ENCODE results near the gene CD52.
"Not testable (repeated sequence)": the region's sequence is repeated elsewhere in the genome, so short reads cannot be mapped to it uniquely, and the experiment has no call there.

The CD52 gene

DNA sequence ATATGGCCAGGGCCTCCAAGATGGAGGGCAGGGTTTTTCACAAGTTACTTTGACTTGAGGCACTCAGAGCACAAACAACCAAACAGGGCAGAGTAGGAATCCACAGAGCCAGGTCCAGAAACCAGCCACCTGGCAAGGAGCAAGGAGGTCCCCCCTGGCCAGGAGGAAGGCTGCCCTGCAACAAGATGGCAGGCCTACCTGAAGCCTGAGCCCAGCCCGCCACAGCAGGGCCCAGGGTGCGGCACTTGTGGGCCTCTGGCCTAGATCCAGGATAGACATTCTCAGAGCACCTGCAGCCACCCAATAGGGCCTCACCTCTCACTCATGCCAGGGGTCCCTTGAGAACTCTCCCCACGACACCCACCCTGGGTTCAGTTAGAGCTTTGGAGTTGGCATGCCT, 26.3 kb upstream of the CD52 start:
- CTCF ChIA-PET = interaction anchor here (10.2 kb wide), 1 partner anchor 27 kb away, joined by 203 read pairs; the partner anchor contains the start of gene CD52

DNA sequence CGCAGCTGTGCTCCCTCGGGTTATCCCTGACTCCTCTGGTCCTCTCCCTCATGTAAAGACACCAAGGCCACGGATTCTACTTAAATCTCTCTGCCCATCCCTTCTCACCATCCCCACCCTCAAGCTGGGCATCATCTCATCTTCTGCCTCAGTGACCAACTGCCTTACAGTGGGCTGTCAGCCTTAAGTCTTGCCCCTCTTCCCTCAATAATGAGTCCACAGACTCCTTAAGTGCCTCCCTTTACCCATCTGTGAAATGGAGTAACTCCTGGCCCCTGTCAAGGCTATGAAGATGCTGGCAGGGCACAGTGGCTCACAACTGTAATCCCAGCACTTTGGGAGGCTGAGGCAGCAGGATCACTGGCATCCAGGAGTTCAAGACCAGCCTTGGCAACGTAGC, 25.8 kb upstream of the CD52 start:
- no peak for TF ChIP-seq ZBTB26 (tag by site-specific recombination; optimal IDR thresholded peaks at IDR 0.05)
- no peak for TF ChIP-seq ZNF350 (tag by site-specific recombination; IDR thresholded peaks at IDR 0.05)
- no peak for TF ChIP-seq OVOL3 (tag by site-specific recombination; IDR thresholded peaks at IDR 0.05)
- POLR2A ChIA-PET = no interaction called here
- H3K4me1 ChIP-seq (ENCODE audit: control insufficient read depth, insufficient read depth, low read length) = no peaks in the 10 kb centered on the region
- no peak overlapping the region for H3K4me3 ChIP-seq (ENCODE audit: low read depth, low read length)
- no peak overlapping the region for H3K27ac ChIP-seq (ENCODE audit: extremely low read depth, low read depth, low read length)
- no peaks in the 10 kb centered on the region for H3K9me3 ChIP-seq (ENCODE audit: control insufficient read depth, insufficient read depth, low read depth, low read length)
- CTCF ChIA-PET = interaction anchor here (10.2 kb wide), 1 partner anchor 26 kb away, joined by 203 read pairs; the partner anchor contains the start of gene CD52
- peaks cover 0 to 23% of the 10 kb centered on the region in 2 experiments; a peak in 1 of 3 replicates for H3K36me3 ChIP-seq (ENCODE audit: control insufficient read depth in 2 of 2, insufficient read depth in 1 of 2, low read length in 2 of 2)

More for the DNA sequence above, 26.3 kb upstream of the CD52 start:
- Histone ChIP-seq H3K27ac (ENCODE audit: extremely low read depth, low read depth, low read length) (no peak overlapping the region), H3K36me3 (ENCODE audit: control insufficient read depth in 2 of 2, insufficient read depth in 1 of 2, low read length in 2 of 2) (peaks cover 0 to 18% of the 10 kb centered on the region in 2 experiments; a peak in 1 of 3 replicates), H3K9me3 (ENCODE audit: control insufficient read depth, insufficient read depth, low read depth, low read length) (no peaks in the 10 kb centered on the region), H3K4me1 (ENCODE audit: control insufficient read depth, insufficient read depth, low read length) (no peaks in the 10 kb centered on the region), H3K4me3 (ENCODE audit: low read depth, low read length) (no peak overlapping the region)
- POLR2A ChIA-PET = no interaction called here
- TF ChIP-seq, protein P1, sequence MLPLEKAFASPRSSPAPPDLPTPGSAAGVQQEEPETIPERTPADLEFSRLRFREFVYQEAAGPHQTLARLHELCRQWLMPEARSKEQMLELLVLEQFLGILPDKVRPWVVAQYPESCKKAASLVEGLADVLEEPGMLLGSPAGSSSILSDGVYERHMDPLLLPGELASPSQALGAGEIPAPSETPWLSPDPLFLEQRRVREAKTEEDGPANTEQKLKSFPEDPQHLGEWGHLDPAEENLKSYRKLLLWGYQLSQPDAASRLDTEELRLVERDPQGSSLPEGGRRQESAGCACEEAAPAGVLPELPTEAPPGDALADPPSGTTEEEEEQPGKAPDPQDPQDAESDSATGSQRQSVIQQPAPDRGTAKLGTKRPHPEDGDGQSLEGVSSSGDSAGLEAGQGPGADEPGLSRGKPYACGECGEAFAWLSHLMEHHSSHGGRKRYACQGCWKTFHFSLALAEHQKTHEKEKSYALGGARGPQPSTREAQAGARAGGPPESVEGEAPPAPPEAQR (tag by site-specific recombination; IDR thresholded peaks at IDR 0.05) = no peak
- no peak for TF ChIP-seq HOXA7 (CRISPR knock-in tag; IDR thresholded peaks at IDR 0.05; ENCODE audit: borderline replicate concordance)

- H3K36me3 ChIP-seq (ENCODE audit: control insufficient read depth in 2 of 2, insufficient read depth in 1 of 2, low read length in 2 of 2) = peaks cover 0 to 29% of the 10 kb centered on the region in 2 experiments; a peak in 1 of 3 replicates
- H3K4me1 ChIP-seq (ENCODE audit: control insufficient read depth, insufficient read depth, low read length); H3K27ac ChIP-seq (ENCODE audit: extremely low read depth, low read depth, low read length); H3K4me3 ChIP-seq (ENCODE audit: low read depth, low read length); POLR2A ChIA-PET; H3K9me3 ChIP-seq (ENCODE audit: control insufficient read depth, insufficient read depth, low read depth, low read length): not testable (repeated sequence)
- CTCF ChIA-PET = interaction anchor here (1.0 to 10.2 kb wide), 3 partner anchors 7 to 71 kb away, joined by 5 to 203 read pairs (median 15); partner anchors contain the start of gene CD52
These were observed 25.0 kb upstream of the CD52 start for GRCh38 chr1:26292735-26293134.

GRCh38 chr1:26293911-26294463, 23.8 kb upstream of the CD52 start:
- CTCF ChIA-PET = interaction anchor here (0.6 to 2.5 kb wide), 3 partner anchors 9 to 28 kb away, joined by 3 to 15 read pairs (median 3); no protein-coding TSS in a partner anchor

GRCh38 chr1:26295194-26296138, 22.3 kb upstream of the CD52 start:
- ChIA-PET POLR2A (no interaction called here), CTCF (interaction anchor here (0.6 to 2.5 kb wide), 4 partner anchors 9 to 35 kb away, joined by 3 to 15 read pairs (median 6); no protein-coding TSS in a partner anchor)
- no peaks in the 10 kb centered on the region for H3K4me1 ChIP-seq (ENCODE audit: control insufficient read depth, insufficient read depth, low read length)

More at GRCh38 chr1:26293911-26294463, 23.8 kb upstream of the CD52 start:
- no peak overlapping the region for H3K4me3 ChIP-seq (ENCODE audit: low read depth, low read length)
- no peaks in the 10 kb centered on the region for H3K4me1 ChIP-seq (ENCODE audit: control insufficient read depth, insufficient read depth, low read length)
- H3K27ac ChIP-seq (ENCODE audit: extremely low read depth, low read depth, low read length) = no peak overlapping the region
- POLR2A ChIA-PET = no interaction called here
- TF ChIP-seq ZNF350 (tag by site-specific recombination; IDR thresholded peaks at IDR 0.05) = no peak
- TF ChIP-seq ZNF214 (tag by site-specific recombination; IDR thresholded peaks at IDR 0.05; ENCODE audit: borderline replicate concordance) = no peak
- no peak for TF ChIP-seq ZNF138 (tag by site-specific recombination; IDR thresholded peaks at IDR 0.05; ENCODE audit: borderline replicate concordance)
- TF ChIP-seq ZNF37A (tag by site-specific recombination; IDR thresholded peaks at IDR 0.05) = no peak
- TF ChIP-seq ZNF274 (IDR thresholded peaks at IDR 0.05; ENCODE audit: low read length) = no peak
- TF ChIP-seq ZNF274 (tag by site-specific recombination; IDR thresholded peaks at IDR 0.05; ENCODE audit: borderline replicate concordance) = no peak
- TF ChIP-seq ZNF391 (tag by site-specific recombination; IDR thresholded peaks at IDR 0.05; ENCODE audit: borderline replicate concordance, low read depth) = no peak
- TF ChIP-seq GLI2 (tag by site-specific recombination; IDR thresholded peaks at IDR 0.05; ENCODE audit: borderline replicate concordance, low read depth) = no peak
- H3K9me3 ChIP-seq (ENCODE audit: control insufficient read depth, insufficient read depth, low read depth, low read length) = no peaks in the 10 kb centered on the region
- peaks cover 0 to 32% of the 10 kb centered on the region in 2 experiments; a peak in 1 of 3 replicates for H3K36me3 ChIP-seq (ENCODE audit: control insufficient read depth in 2 of 2, insufficient read depth in 1 of 2, low read length in 2 of 2)

More at GRCh38 chr1:26295194-26296138, 22.3 kb upstream of the CD52 start:
- no peak overlapping the region for H3K4me3 ChIP-seq (ENCODE audit: low read depth, low read length)
- peaks cover 0 to 32% of the 10 kb centered on the region in 2 experiments; a peak in 1 of 3 replicates for H3K36me3 ChIP-seq (ENCODE audit: control insufficient read depth in 2 of 2, insufficient read depth in 1 of 2, low read length in 2 of 2)
- no peak overlapping the region for H3K27ac ChIP-seq (ENCODE audit: extremely low read depth, low read depth, low read length)
- TF ChIP-seq ZNF623 (tag by site-specific recombination; IDR thresholded peaks at IDR 0.05) (no peak), ZNF175 (tag by site-specific recombination; IDR thresholded peaks at IDR 0.05) (no peak), ZNF248 (tag by site-specific recombination; IDR thresholded peaks at IDR 0.05) (no peak), ZNF366 (tag by site-specific recombination; conservative IDR thresholded peaks at IDR 0.05) (no peak), SETDB1 (IDR thresholded peaks at IDR 0.05; ENCODE audit: insufficient read length, low read length) (no peak), ZNF610 (tag by site-specific recombination; IDR thresholded peaks at IDR 0.05; ENCODE audit: borderline replicate concordance) (no peak), GLIS1 (tag by site-specific recombination; IDR thresholded peaks at IDR 0.05) (no peak)
- H3K9me3 ChIP-seq (ENCODE audit: control insufficient read depth, insufficient read depth, low read depth, low read length) = no peaks in the 10 kb centered on the region

All from HEK293 (cell line).